ENCODE data around the gene PLXNA2.
A peak's percentile ranks its signal among the peaks of the same experiment; 100 is the strongest.

PLXNA2 gene

GRCh38 chr1:208224192-208224713, 19.9 kb downstream of the PLXNA2 start:
- DNase-seq (ENCODE audit: low read depth) = no peak

- no peak for DNase-seq (ENCODE audit: low read depth)
These were observed 21.0 kb downstream of the PLXNA2 start for GRCh38 chr1:208223136-208223535.

GRCh38 chr1:208222376-208223126, 21.6 kb downstream of the PLXNA2 start:
- no peak for DNase-seq (ENCODE audit: low read depth)

- DNase-seq (ENCODE audit: low read depth) = no peak
These were observed 22.9 kb downstream of the PLXNA2 start for GRCh38 chr1:208221291-208221622.

GRCh38 chr1:208219659-208220282, 24.4 kb downstream of the PLXNA2 start:
- DNase-seq (ENCODE audit: low read depth) = peak; percentile 81

GRCh38 chr1:208219098-208219658, 25.0 kb downstream of the PLXNA2 start:
- no peak for DNase-seq (ENCODE audit: low read depth)

- DNase-seq (ENCODE audit: low read depth) = no peak
These were observed 25.7 kb downstream of the PLXNA2 start for GRCh38 chr1:208218237-208219097.

GRCh38 chr1:208217781-208218180, 26.4 kb downstream of the PLXNA2 start:
- DNase-seq (ENCODE audit: low read depth) = no peak

GRCh38 chr1:208216806-208217205, 27.4 kb downstream of the PLXNA2 start:
- DNase-seq (ENCODE audit: low read depth) = no peak

GRCh38 chr1:208216062-208216461, 28.1 kb downstream of the PLXNA2 start:
- peak; percentile 74 for DNase-seq (ENCODE audit: low read depth)

GRCh38 chr1:208215393-208215792, 28.8 kb downstream of the PLXNA2 start:
- no peak for DNase-seq (ENCODE audit: low read depth)

- DNase-seq (ENCODE audit: low read depth) = no peak
These were observed 30.4 kb downstream of the PLXNA2 start for GRCh38 chr1:208213786-208214185.

- DNase-seq (ENCODE audit: low read depth) = no peak
These were observed 31.3 kb downstream of the PLXNA2 start for GRCh38 chr1:208212893-208213292.

GRCh38 chr1:208211921-208212843, 32.0 kb downstream of the PLXNA2 start:
- DNase-seq (ENCODE audit: low read depth) = no peak

- no peak for DNase-seq (ENCODE audit: low read depth)
These were observed 34.1 kb downstream of the PLXNA2 start for GRCh38 chr1:208209896-208210589.

GRCh38 chr1:208209286-208209685, 34.9 kb downstream of the PLXNA2 start:
- no peak for DNase-seq (ENCODE audit: low read depth)

- DNase-seq (ENCODE audit: low read depth) = no peak
These were observed 36.1 kb downstream of the PLXNA2 start for GRCh38 chr1:208208132-208208487.

GRCh38 chr1:208207388-208208131, 36.6 kb downstream of the PLXNA2 start:
- peak; percentile 99 for DNase-seq (ENCODE audit: low read depth)

- no peak for DNase-seq (ENCODE audit: low read depth)
These were observed 38.0 kb downstream of the PLXNA2 start for GRCh38 chr1:208206092-208206698.

All from amniotic epithelial cell (primary cell).